NCI-H146 treated with DMSO at 0.1 percent for 48 hours (cell line): ENCODE results near the gene SEMA7A.
"Not testable (repeated sequence)": the region's sequence is repeated elsewhere in the genome, so short reads cannot be mapped to it uniquely, and the experiment has no call there.

ENCODE experiments used
- DNase-seq: peaks from one replicate; lab custom pipeline; 2025; ENCODE audit not compliant: unreplicated experiment; lab: John Stamatoyannopoulos, UW

Gene SEMA7A

GRCh38 chr15:74376226-74376625 is 57.5 kb downstream of the SEMA7A start:
- DNase-seq, result no peak

- DNase-seq, result peak; percentile 59
Measured at GRCh38 chr15:74375303-74375693, 58.5 kb downstream of the SEMA7A start.

- no peak for DNase-seq
Measured at GRCh38 chr15:74374648-74375302, 59.0 kb downstream of the SEMA7A start.

GRCh38 chr15:74373731-74374647 is 59.8 kb downstream of the SEMA7A start:
- peak; percentile 80 for DNase-seq

GRCh38 chr15:74373056-74373650 is 60.6 kb downstream of the SEMA7A start:
- DNase-seq, result no peak

- no peak for DNase-seq
Measured at GRCh38 chr15:74370471-74370870, 63.3 kb downstream of the SEMA7A start.

GRCh38 chr15:74369756-74370155 is 64.0 kb downstream of the SEMA7A start:
- no peak for DNase-seq

GRCh38 chr15:74369084-74369745 is 64.5 kb downstream of the SEMA7A start:
- no peak for DNase-seq

GRCh38 chr15:74368121-74368520 is 65.6 kb downstream of the SEMA7A start:
- DNase-seq, result no peak

GRCh38 chr15:74367296-74367854 is 66.4 kb downstream of the SEMA7A start, which contains the start of gene CYP11A1:
TSS of gene CYP11A1 (minus strand) at chr15:74367646. CDS start at chr15:74367585, 61 bp downstream.
- DNase-seq, result no peak

- DNase-seq, result no peak
Measured at GRCh38 chr15:74365598-74366445, 67.9 kb downstream of the SEMA7A start.

GRCh38 chr15:74364936-74365597 is 68.7 kb downstream of the SEMA7A start:
- DNase-seq, result no peak

GRCh38 chr15:74362482-74362881 is 71.3 kb downstream of the SEMA7A start:
- no peak for DNase-seq

- not testable (repeated sequence) for DNase-seq
Measured at GRCh38 chr15:74360855-74361254, 72.9 kb downstream of the SEMA7A start.

GRCh38 chr15:74359376-74359775 is 74.4 kb downstream of the SEMA7A start:
- not testable (repeated sequence) for DNase-seq
